H1 (cell line): ENCODE results near the gene PCCA. TPM values are rescaled to one million over a fixed set of nuclear protein-coding genes. Genes with fewer than 3 reads are reported as not detected.

Experiments
- CTCF ChIA-PET: fragments of 300-600 bp; sonication (Branson Sonifier 250); formaldehyde crosslinking; loops from one replicate; lab custom pipeline; 2021; ENCODE audit not compliant: partially characterized antibody; lab: Charles Lee
- POLR2A ChIA-PET: fragments of 300-600 bp; sonication (Branson Sonifier 250); formaldehyde crosslinking; loops from one replicate; lab custom pipeline; 2021; ENCODE audit warnings: inconsistent platforms; ENCODE audit not compliant: partially characterized antibody; lab: Charles Lee
- DNase-seq, 2 experiments: peaks; one replicate each; pipeline versions ENCODE4 v3.0.0 to v3.0.0-alpha.2; 2010 to 2022; ENCODE audit warnings: low spot score in 2 of 2, low read depth in 1 of 2, mixed read lengths in 1 of 2
- FAIRE-seq: peaks from 2 replicates; lab custom pipeline; 2011; peaks lifted over from hg19 to GRCh38; lab: Jason Lieb, UNC
- H2AFZ ChIP-seq: 2 replicates; pipeline ENCODE4 v1.8.1; 2012; ENCODE audit warnings: low read length, inconsistent platforms
- H2AK5ac ChIP-seq: 2 replicates; pipeline ENCODE4 v1.6.1; 2013; ENCODE audit warnings: low read depth, low read length
- H2BK120ac ChIP-seq: replicated peaks from 2 replicates; pipeline ENCODE3; 2013; ENCODE audit warnings: low read depth, low read length, inconsistent platforms
- H2BK12ac ChIP-seq: 2 replicates; pipeline ENCODE4 v1.6.1; 2013; ENCODE audit warnings: low read depth, low read length
- H2BK15ac ChIP-seq: 2 replicates; pipeline ENCODE4 v1.6.1; 2013; ENCODE audit warnings: low read length
- H2BK20ac ChIP-seq: 2 replicates; pipeline ENCODE4 v1.6.1; 2013; ENCODE audit warnings: low read length
- H2BK5ac ChIP-seq: 2 replicates; pipeline ENCODE4 v1.6.1; 2013; ENCODE audit warnings: low read depth, low read length
- H3K14ac ChIP-seq: 2 replicates; pipeline ENCODE4 v1.6.1; 2013; ENCODE audit warnings: inconsistent platforms; ENCODE audit not compliant: insufficient read length
- H3K18ac ChIP-seq: 2 replicates; pipeline ENCODE4 v1.6.1; 2013; ENCODE audit warnings: low read length; ENCODE audit errors: extremely low read depth
- H3K23ac ChIP-seq: 2 replicates; pipeline ENCODE4 v1.6.1; 2013; ENCODE audit warnings: inconsistent platforms; ENCODE audit not compliant: insufficient read length
- H3K23me2 ChIP-seq: 2 replicates; pipeline ENCODE4 v1.6.1; 2013; ENCODE audit warnings: low read depth, low read length
- H3K27ac ChIP-seq: 2 replicates; pipeline ENCODE4 v1.6.1; 2011; ENCODE audit warnings: low read depth, low read length, inconsistent platforms
- H3K27me3 ChIP-seq, 4 experiments: replicated peaks in 1 of 4; 1 replicate in 1 of 4; 2 replicates in 3 of 4; pipeline versions ENCODE4 v1.6.1 to v1.8.1; 2011 to 2013; ENCODE audit warnings: low read length in 3 of 4, mild to moderate bottlenecking in 3 of 4, inconsistent platforms in 2 of 4, mixed read lengths in 2 of 4, moderate library complexity in 1 of 4; ENCODE audit not compliant: control insufficient read depth in 3 of 4, insufficient read depth in 3 of 4; ENCODE audit errors: extremely low read depth in 1 of 4
- H3K36me3 ChIP-seq, 4 experiments: 2 replicates each; pipeline versions ENCODE4 v1.6.1 to v1.8.1; 2011 to 2013; ENCODE audit warnings: mild to moderate bottlenecking in 4 of 4, low read length in 3 of 4, moderate library complexity in 2 of 4, control low read depth in 1 of 4, inconsistent platforms in 1 of 4; ENCODE audit not compliant: insufficient read depth in 4 of 4, control insufficient read depth in 2 of 4
- H3K4ac ChIP-seq: replicated peaks from 2 replicates; pipeline ENCODE3; 2013; ENCODE audit warnings: low read length, low read depth, mixed read lengths, inconsistent platforms; ENCODE audit not compliant: insufficient read length
- H3K4me1 ChIP-seq, 4 experiments: replicated peaks in 1 of 4; 1 replicate in 1 of 4; 2 replicates in 3 of 4; pipeline versions ENCODE4 v1.6.1 to v1.8.1; 2011 to 2013; ENCODE audit warnings: low read length in 3 of 4, inconsistent platforms in 2 of 4, mixed read lengths in 1 of 4; ENCODE audit not compliant: insufficient read depth in 4 of 4, control insufficient read depth in 3 of 4
- H3K4me2 ChIP-seq, 2 experiments: 2 replicates each; pipeline versions ENCODE4 v1.6.1 to v1.8.1; 2011 to 2013; ENCODE audit warnings: low read depth in 2 of 2, low read length in 2 of 2, control low read depth in 1 of 2, inconsistent platforms in 1 of 2, mild to moderate bottlenecking in 1 of 2; ENCODE audit not compliant: insufficient read depth in 1 of 2
- H3K4me3 ChIP-seq, 4 experiments: fragments of 200-600, 300-600 bp in 1 of 4; sonication (generic), shearing (Covaris generic), sonication (Bioruptor Twin) in 1 of 4; 2 replicates each; pipeline versions ENCODE4 v1.5.1 to v1.8.1; 2011 to 2016; ENCODE audit warnings: low read length in 4 of 4, low read depth in 3 of 4, control low read depth in 2 of 4, inconsistent platforms in 2 of 4, mild to moderate bottlenecking in 2 of 4, mixed read lengths in 1 of 4, moderate library complexity in 1 of 4; ENCODE audit not compliant: insufficient read depth in 2 of 4; ENCODE audit errors: extremely low read depth in 1 of 4
- H3K56ac ChIP-seq: replicated peaks from 2 replicates; pipeline ENCODE3; 2013; ENCODE audit warnings: low read depth, mild to moderate bottlenecking, mixed read lengths, low read length, inconsistent platforms; ENCODE audit not compliant: insufficient read length
- H3K79me1 ChIP-seq: 2 replicates; pipeline ENCODE4 v1.6.1; 2013; ENCODE audit warnings: low read depth, low read length, control low read depth
- H3K79me2 ChIP-seq, 2 experiments: 2 replicates each; pipeline versions ENCODE4 v1.6.1 to v1.8.1; 2012 to 2013; ENCODE audit warnings: low read length in 2 of 2, mild to moderate bottlenecking in 2 of 2, inconsistent platforms in 1 of 2; ENCODE audit not compliant: insufficient read depth in 2 of 2, control insufficient read depth in 1 of 2
- H3K9ac ChIP-seq, 4 experiments: replicated peaks in 1 of 4; 1 replicate in 1 of 4; 2 replicates in 3 of 4; pipeline versions ENCODE4 v1.6.1 to v1.8.1; 2011 to 2013; ENCODE audit warnings: low read depth in 3 of 4, low read length in 3 of 4, control low read depth in 2 of 4, mild to moderate bottlenecking in 2 of 4, moderate library complexity in 2 of 4, inconsistent platforms in 1 of 4; ENCODE audit errors: extremely low read depth in 1 of 4
- H3K9me3 ChIP-seq, 2 experiments: 2 replicates each; pipeline versions ENCODE4 v1.6.1 to v1.8.1; 2012 to 2013; ENCODE audit warnings: mild to moderate bottlenecking in 2 of 2, moderate library complexity in 2 of 2, control low read depth in 1 of 2, inconsistent platforms in 1 of 2, low read depth in 1 of 2, low read length in 1 of 2, mixed read lengths in 1 of 2; ENCODE audit not compliant: insufficient read depth in 2 of 2
- H4K20me1 ChIP-seq, 2 experiments: replicated peaks in 1 of 2; 2 replicates each; pipeline versions ENCODE3 to v1.8.1; 2011 to 2013; ENCODE audit warnings: inconsistent platforms in 2 of 2, low read length in 2 of 2, mild to moderate bottlenecking in 1 of 2; ENCODE audit not compliant: insufficient read depth in 2 of 2, control insufficient read depth in 1 of 2
- H4K5ac ChIP-seq: 2 replicates; pipeline ENCODE4 v1.6.1; 2013; ENCODE audit warnings: low read length, low read depth, mixed read lengths, inconsistent platforms; ENCODE audit not compliant: insufficient read length
- H4K8ac ChIP-seq: 2 replicates; pipeline ENCODE4 v1.8.0; 2013; ENCODE audit warnings: mild to moderate bottlenecking, moderate library complexity, low read length, inconsistent platforms; ENCODE audit not compliant: insufficient read depth; ENCODE audit errors: extremely low read depth
- H4K91ac ChIP-seq: replicated peaks from 2 replicates; pipeline ENCODE3; 2013; ENCODE audit warnings: low read length, mixed read lengths, inconsistent platforms; ENCODE audit not compliant: insufficient read length
- TEAD4 ChIP-seq: IDR thresholded peaks from 2 replicates; pipeline ENCODE4 v1.6.1; 2012; ENCODE audit warnings: low read depth, low read length, inconsistent platforms, mixed read lengths
- WGBS, 2 experiments: shearing (Covaris generic) in 1 of 2; methylation state at CpG; one replicate each; pipeline versions ENCODE4 v1.1.6 to v1.1.7; 2013 to 2015; ENCODE audit warnings: low lambda C conversion rate in 2 of 2, mixed read lengths in 2 of 2, inconsistent platforms in 1 of 2, low coverage in 1 of 2, missing lambda C conversion rate in 1 of 2; ENCODE audit not compliant: insufficient replicate concordance in 2 of 2, insufficient coverage in 1 of 2, insufficient read length in 1 of 2; ENCODE audit errors: extremely low coverage in 1 of 2, missing lambda C conversion rate in 1 of 2; 5-methylcytosine and 5-hydroxymethylcytosine counted together
- polyA plus RNA-seq, 7 experiments: library from polyadenylated mRNA; depleted of rRNA in 3 of 7; stranded (reverse) in 5 of 7; unstranded in 2 of 7; fragments of >200 nt in 5 of 7; fragments of 200-250 nt in 2 of 7; gene quantifications; 1 replicate in 5 of 7; 2 replicates in 1 of 7; 4 replicates in 1 of 7; pipeline versions ENCODE4 v1.2.1 to v1.2.3, GENCODE V29; 2011 to 2013; ENCODE audit warnings: missing spikeins in 2 of 7, mixed read lengths in 2 of 7
- total RNA-seq: library from RNA; stranded (reverse); fragmentation: NEBNext Ultra II Directional; extraction: Animal tissue kit (Norgen Biotek cat#: 25700); gene quantifications from 2 replicates; pipeline ENCODE4 v1.2.1, GENCODE V29; 2021

The PCCA gene
- total and polyA plus RNA-seq, 2 of the 8 experiments (the other 6 are each of a cell fraction or from before 2014, with no cell fraction given), result 18.4 to 49.8 TPM

- no peak for DNase-seq
- CTCF ChIA-PET, result interaction anchor here (0.6 to 1.0 kb wide), 2 partner anchors 140 to 423 kb away, joined by 3 to 5 read pairs; no protein-coding TSS in a partner anchor
- H3K4me2 ChIP-seq, result no peak overlapping the region
- H4K5ac ChIP-seq, result no peak overlapping the region
- H2BK20ac ChIP-seq, result no peak overlapping the region
- no peak overlapping the region for H3K18ac ChIP-seq
- no peak overlapping the region for H2BK120ac ChIP-seq
- H4K91ac ChIP-seq, result no peak overlapping the region
- H3K23me2 ChIP-seq, result no peaks in the 10 kb centered on the region; the same call in 1 of the 2 replicates
- no peak overlapping the region for H3K9ac ChIP-seq
- no peak for FAIRE-seq
- H3K27me3 ChIP-seq, result no peaks in the 10 kb centered on the region
- H3K79me1 ChIP-seq, result no peaks in the 10 kb centered on the region
- H2BK5ac ChIP-seq, result no peak overlapping the region
- no peak overlapping the region for H2BK15ac ChIP-seq
- POLR2A ChIA-PET, result interaction anchor here (0.6 to 0.7 kb wide), 2 partner anchors 94 to 368 kb away, joined by 3 read pairs; no protein-coding TSS in a partner anchor
- no peak overlapping the region for H3K27ac ChIP-seq
- no peaks in the 10 kb centered on the region for H3K36me3 ChIP-seq
- no peak overlapping the region for H2AFZ ChIP-seq
- peaks cover 0 to 4% (median 0%) of the 10 kb centered on the region in 4 experiments; a peak in 2 of 7 replicates for H3K4me1 ChIP-seq
- no peaks in the 10 kb centered on the region for H4K20me1 ChIP-seq
- H3K14ac ChIP-seq, result no peak overlapping the region
- H3K56ac ChIP-seq, result no peak overlapping the region
- H3K4me3 ChIP-seq, result no peak overlapping the region
- H3K23ac ChIP-seq, result no peak overlapping the region
- no peak overlapping the region for H3K4ac ChIP-seq
- H3K79me2 ChIP-seq, result no peaks in the 10 kb centered on the region
- 81% methylated on average over 3 of the region's 3 CpGs; no CpG with 5 or more reads in 1 of the 2 experiments for WGBS, 2 experiments
- H2BK12ac ChIP-seq, result no peak overlapping the region
- no peak for TF ChIP-seq TEAD4
- TF ChIP-seq, all 59 proteins: peak for 0
- H2AK5ac ChIP-seq, result no peak overlapping the region
- no peaks in the 10 kb centered on the region for H3K9me3 ChIP-seq
- no peak overlapping the region for H4K8ac ChIP-seq
Observed at GRCh38 chr13:100068133-100068931, 20.6 kb upstream of the PCCA start.
